ENCODE data around the gene BNC2. TPM values are rescaled to one million over a fixed set of nuclear protein-coding genes. Genes with fewer than 3 reads are reported as not detected.
A peak's percentile ranks its signal among the peaks of the same experiment; 100 is the strongest.

The BNC2 gene
- total RNA-seq, 2 donors from 2014 or later, result 16.1 to 16.9 TPM

DNA sequence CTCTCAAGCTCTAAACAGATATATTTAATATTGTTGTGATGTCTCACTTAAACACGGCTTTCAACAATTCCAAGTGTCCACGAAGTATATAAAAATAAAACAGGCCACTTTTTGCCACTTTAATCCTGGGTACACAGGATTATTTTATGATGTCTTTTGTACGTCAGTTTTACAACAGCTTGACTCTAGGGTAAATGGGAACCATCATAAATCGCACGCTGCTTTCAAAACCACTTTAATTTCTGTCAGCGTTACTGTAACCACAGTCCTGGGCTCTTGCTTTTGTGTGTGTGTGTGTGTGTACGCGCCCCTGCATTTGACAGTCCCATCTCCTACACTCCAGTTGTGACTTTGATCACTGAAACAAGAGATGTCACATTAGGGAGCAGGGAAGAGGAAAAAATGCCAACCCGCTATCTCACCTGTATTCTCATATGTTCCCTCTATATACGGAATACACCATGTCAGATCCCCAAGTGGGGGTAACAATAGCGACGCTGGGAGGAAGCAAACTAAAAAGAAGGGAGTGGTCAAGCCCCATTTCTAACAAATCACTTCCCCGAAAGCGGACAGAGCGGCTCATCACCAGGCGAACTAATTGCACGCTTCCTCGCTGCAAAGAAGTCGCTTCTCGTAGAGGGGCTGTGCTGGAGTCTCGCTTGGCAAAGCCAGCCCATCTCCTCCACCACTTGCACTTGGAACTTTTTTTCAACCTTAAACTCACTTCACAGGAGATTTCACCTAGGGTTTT lies 1.2 kb downstream of the BNC2 start:
- Histone ChIP-seq H3K9me3 (no peaks in the 10 kb centered on the region), H3K4me3 (peak overlapping the region; percentile 98), H3K27me3 (replicated peaks; ENCODE audit: insufficient read depth) (no peaks in the 10 kb centered on the region), H3K36me3 (no peaks in the 10 kb centered on the region), H3K4me1 (ENCODE audit: control insufficient read depth in 1 of 2, low read depth in 2 of 2) (peaks cover 6 to 44% of the 10 kb centered on the region in 2 donors), H3K27ac (no peak overlapping the region)
- TF ChIP-seq, protein P1, sequence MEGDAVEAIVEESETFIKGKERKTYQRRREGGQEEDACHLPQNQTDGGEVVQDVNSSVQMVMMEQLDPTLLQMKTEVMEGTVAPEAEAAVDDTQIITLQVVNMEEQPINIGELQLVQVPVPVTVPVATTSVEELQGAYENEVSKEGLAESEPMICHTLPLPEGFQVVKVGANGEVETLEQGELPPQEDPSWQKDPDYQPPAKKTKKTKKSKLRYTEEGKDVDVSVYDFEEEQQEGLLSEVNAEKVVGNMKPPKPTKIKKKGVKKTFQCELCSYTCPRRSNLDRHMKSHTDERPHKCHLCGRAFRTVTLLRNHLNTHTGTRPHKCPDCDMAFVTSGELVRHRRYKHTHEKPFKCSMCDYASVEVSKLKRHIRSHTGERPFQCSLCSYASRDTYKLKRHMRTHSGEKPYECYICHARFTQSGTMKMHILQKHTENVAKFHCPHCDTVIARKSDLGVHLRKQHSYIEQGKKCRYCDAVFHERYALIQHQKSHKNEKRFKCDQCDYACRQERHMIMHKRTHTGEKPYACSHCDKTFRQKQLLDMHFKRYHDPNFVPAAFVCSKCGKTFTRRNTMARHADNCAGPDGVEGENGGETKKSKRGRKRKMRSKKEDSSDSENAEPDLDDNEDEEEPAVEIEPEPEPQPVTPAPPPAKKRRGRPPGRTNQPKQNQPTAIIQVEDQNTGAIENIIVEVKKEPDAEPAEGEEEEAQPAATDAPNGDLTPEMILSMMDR (IDR thresholded peaks at IDR 0.05), result no peak
- DNase-seq (ENCODE audit: low spot score) (no peak), ATAC-seq (ENCODE audit: insufficient number of reproducible peaks, low FRiP score, low read depth) (no peak)

DNA sequence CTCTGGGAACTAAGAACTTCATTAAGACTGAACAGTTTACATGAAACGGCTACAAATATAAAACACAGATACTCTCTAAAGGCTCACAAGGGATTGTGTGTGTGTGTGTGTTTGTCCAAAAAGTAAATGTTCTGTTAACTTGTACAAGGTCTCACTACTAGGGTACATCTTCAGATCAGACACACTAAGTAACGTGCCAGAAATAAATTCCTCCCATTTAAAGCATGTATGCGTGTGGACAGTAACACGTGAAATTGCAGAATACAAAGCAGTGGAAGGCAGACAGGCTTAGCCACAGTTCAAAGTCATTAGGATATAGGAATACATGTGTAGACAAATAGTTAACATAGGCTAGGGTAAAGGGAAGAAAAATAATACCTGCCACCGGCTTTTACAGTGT lies 1.8 kb downstream of the BNC2 start:
- Histone ChIP-seq H3K36me3 (no peaks in the 10 kb centered on the region), H3K9me3 (no peaks in the 10 kb centered on the region), H3K27me3 (replicated peaks; ENCODE audit: insufficient read depth) (no peaks in the 10 kb centered on the region), H3K4me1 (ENCODE audit: control insufficient read depth in 1 of 2, low read depth in 2 of 2) (peaks cover 6 to 45% of the 10 kb centered on the region in 2 donors), H3K4me3 (peak overlapping the region; percentile 98), H3K27ac (peak overlapping the region in 1 of 2 donors; percentile 56)
- TF ChIP-seq, protein P1 (IDR thresholded peaks at IDR 0.05), result no peak
- DNase-seq (ENCODE audit: low spot score), result no peak
- no peak for ATAC-seq (ENCODE audit: insufficient number of reproducible peaks, low FRiP score, low read depth)

DNA sequence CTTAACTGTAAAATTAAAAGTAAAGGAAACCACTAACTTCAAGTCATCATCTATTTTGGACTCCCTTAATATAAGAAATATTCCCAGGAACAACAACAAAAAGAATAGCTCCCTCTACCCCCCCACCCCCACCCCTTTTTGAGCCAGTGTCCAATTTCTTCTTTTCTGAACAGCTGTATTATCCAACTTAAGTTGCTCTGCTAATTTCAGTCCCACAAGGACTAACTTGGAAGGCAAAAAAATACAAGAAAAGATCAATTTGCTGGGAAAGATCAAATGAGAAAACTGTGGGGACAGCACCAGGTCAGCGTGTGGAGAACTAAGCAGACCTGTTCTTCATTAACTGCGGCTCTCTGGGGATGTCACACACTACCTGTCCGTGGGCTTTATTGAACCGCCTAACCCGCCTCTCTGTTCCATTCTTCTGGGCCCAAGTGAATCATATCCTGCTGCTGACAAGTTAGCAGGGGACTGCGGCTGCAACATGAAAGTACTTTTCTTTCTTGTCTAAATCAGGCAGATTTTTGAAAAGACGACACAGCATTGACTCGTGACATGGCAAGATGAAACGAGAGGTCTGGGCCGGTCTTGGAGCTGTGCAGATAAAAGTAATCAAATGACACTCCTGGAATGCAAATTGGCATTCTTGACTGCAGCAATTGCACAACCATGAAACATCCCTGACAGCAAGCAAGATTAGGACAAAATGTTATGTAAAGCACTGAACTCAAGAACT lies 2.7 kb downstream of the BNC2 start:
- H3K4me3 ChIP-seq, result peak overlapping the region; percentile 98
- H3K4me1 ChIP-seq (ENCODE audit: control insufficient read depth in 1 of 2, low read depth in 2 of 2), result peaks cover 6 to 45% of the 10 kb centered on the region in 2 donors
- no peaks in the 10 kb centered on the region for H3K27me3 ChIP-seq (replicated peaks; ENCODE audit: insufficient read depth)
- DNase-seq (ENCODE audit: low spot score) (no peak), ATAC-seq (ENCODE audit: insufficient number of reproducible peaks, low FRiP score, low read depth) (no peak)
- H3K9me3 ChIP-seq, result no peaks in the 10 kb centered on the region
- H3K36me3 ChIP-seq, result no peaks in the 10 kb centered on the region
- peak overlapping the region in 1 of 2 donors; percentile 56 for H3K27ac ChIP-seq
- TF ChIP-seq, protein P1 (IDR thresholded peaks at IDR 0.05), result no peak

DNA sequence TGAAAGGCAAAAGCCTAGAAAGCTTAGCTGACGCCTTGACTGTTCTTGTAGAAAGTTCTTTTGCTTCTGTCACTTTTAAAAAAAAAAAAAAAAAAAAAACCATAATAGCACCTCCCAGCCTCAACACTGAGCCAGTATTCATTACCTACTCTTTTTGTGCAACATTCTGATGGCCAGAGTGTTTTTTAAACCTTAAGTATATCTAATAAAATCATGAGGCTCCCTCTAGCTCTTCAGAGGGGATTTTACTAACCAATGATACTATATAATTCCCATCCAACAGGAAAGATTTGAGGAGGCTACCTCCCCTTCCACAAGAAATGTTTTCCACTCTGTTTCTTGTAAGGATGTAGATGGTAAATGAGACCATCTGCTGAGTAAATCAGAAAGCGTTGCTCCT lies 3.9 kb downstream of the BNC2 start:
- peaks cover 6 to 45% of the 10 kb centered on the region in 2 donors for H3K4me1 ChIP-seq (ENCODE audit: control insufficient read depth in 1 of 2, low read depth in 2 of 2)
- H3K27me3 ChIP-seq (replicated peaks; ENCODE audit: insufficient read depth), result no peaks in the 10 kb centered on the region
- no peak for DNase-seq (ENCODE audit: low spot score)
- H3K27ac ChIP-seq, result peak overlapping the region in 1 of 2 donors; percentile 56
- no peaks in the 10 kb centered on the region for H3K36me3 ChIP-seq
- no peaks in the 10 kb centered on the region for H3K9me3 ChIP-seq
- peak overlapping the region; percentile 46 for H3K4me3 ChIP-seq
- TF ChIP-seq, protein P1 (IDR thresholded peaks at IDR 0.05), result no peak
- ATAC-seq (ENCODE audit: insufficient number of reproducible peaks, low FRiP score, low read depth), result no peak

DNA sequence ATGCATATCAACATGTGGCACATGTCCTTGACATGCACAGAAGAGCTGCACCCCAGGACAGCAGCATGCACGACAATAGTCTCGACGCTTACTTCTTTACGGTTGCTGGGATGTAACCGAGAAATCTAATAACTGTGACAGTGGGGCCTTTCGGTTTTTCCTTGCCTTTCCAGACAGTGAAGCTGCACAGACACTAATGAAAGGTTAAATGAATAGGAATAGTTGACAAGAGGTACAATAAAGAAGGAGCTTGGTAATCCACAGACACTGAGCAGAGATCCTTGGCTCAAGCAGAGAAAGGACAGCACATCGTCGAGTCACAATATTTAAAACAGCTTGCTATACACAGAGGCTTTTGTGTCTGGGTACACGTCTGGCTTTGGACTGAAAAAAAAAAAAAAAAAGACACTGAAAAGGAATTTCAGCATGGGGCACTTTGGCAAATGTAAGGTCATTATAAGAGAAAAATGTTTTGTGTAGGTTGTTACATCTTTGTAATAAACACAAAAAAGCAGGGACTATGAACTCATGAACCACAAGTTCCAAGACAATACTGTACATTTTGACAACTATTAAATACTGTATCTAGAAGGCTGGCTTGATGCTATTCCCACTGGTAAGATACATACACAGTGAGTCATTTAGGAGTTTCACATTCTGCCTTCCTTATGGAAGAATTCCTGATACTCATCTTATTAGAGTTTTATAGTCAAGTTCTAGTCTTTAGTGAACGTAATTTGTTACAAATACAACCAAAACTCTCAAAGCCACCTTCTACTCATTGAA lies 5.6 kb downstream of the BNC2 start:
- no peaks in the 10 kb centered on the region for H3K36me3 ChIP-seq
- H3K27ac ChIP-seq, result no peak overlapping the region
- no peak overlapping the region for H3K4me3 ChIP-seq
- DNase-seq (ENCODE audit: low spot score) (no peak), ATAC-seq (ENCODE audit: insufficient number of reproducible peaks, low FRiP score, low read depth) (no peak)
- H3K9me3 ChIP-seq, result no peaks in the 10 kb centered on the region
- peaks cover 6 to 45% of the 10 kb centered on the region in 2 donors for H3K4me1 ChIP-seq (ENCODE audit: control insufficient read depth in 1 of 2, low read depth in 2 of 2)
- TF ChIP-seq, protein P1 (IDR thresholded peaks at IDR 0.05), result no peak
- no peaks in the 10 kb centered on the region for H3K27me3 ChIP-seq (replicated peaks; ENCODE audit: insufficient read depth)
